GM12892 (cell line): Measurements from ENCODE around the gene PC.

Experiments used
- DNase-seq: peaks from one replicate; pipeline ENCODE4 v3.0.0; 2011; ENCODE audit not compliant: insufficient read length
- FAIRE-seq: peaks from 2 replicates; lab custom pipeline; 2011; peaks lifted over from hg19 to GRCh38; lab: Jason Lieb, UNC
- POLR2A ChIP-seq: IDR thresholded peaks from 2 replicates; pipeline ENCODE4 v1.6.1; 2011; ENCODE audit warnings: low read depth, low read length, control low read depth
- POLR2AphosphoS5 ChIP-seq: IDR thresholded peaks from 2 replicates; pipeline ENCODE4 v1.6.1; 2011; ENCODE audit warnings: low read depth, low read length, control low read depth
- TAF1 ChIP-seq: IDR thresholded peaks from 2 replicates; pipeline ENCODE4 v1.6.1; 2011; ENCODE audit warnings: low read depth, mild to moderate bottlenecking, control low read depth, low read length, borderline replicate concordance

PC gene

GRCh38 chr11:66904055-66904454 is 54.1 kb downstream of the PC start:
- DNase-seq, result no peak
- FAIRE-seq, result no peak
- TF ChIP-seq TAF1 (no peak), POLR2A (no peak), POLR2AphosphoS5 (no peak)

GRCh38 chr11:66902486-66903177 is 55.6 kb downstream of the PC start:
- FAIRE-seq (no peak), DNase-seq (no peak)
- TF ChIP-seq POLR2A (no peak), TAF1 (no peak), POLR2AphosphoS5 (no peak)

GRCh38 chr11:66901964-66902390 is 56.2 kb downstream of the PC start:
- no peak for FAIRE-seq
- TF ChIP-seq TAF1, result no peak
- no peak for TF ChIP-seq POLR2AphosphoS5
- TF ChIP-seq POLR2A, result no peak
- no peak for DNase-seq

GRCh38 chr11:66894141-66894540 is 64.0 kb downstream of the PC start:
- no peak for DNase-seq
- TF ChIP-seq POLR2A, result no peak
- no peak for TF ChIP-seq TAF1
- TF ChIP-seq POLR2AphosphoS5, result no peak
- FAIRE-seq, result no peak

- TF ChIP-seq TAF1, result no peak
- DNase-seq (no peak), FAIRE-seq (no peak)
Observed at GRCh38 chr11:66892911-66893310, 65.3 kb downstream of the PC start.

- DNase-seq, result peak; percentile 77
- FAIRE-seq, result peak; percentile 97
- TF ChIP-seq TAF1, result no peak
- peak; percentile 66; the same call in 1 of the 2 replicates for TF ChIP-seq POLR2AphosphoS5
Observed at GRCh38 chr11:66891851-66892660, 66.1 kb downstream of the PC start.

GRCh38 chr11:66889960-66890359 is 68.2 kb downstream of the PC start:
- TF ChIP-seq POLR2AphosphoS5 (no peak), POLR2A (no peak), TAF1 (no peak)
- FAIRE-seq (no peak), DNase-seq (no peak)

- FAIRE-seq (no peak), DNase-seq (no peak)
- TF ChIP-seq POLR2AphosphoS5, result no peak
- no peak for TF ChIP-seq POLR2A
- no peak for TF ChIP-seq TAF1
Observed at GRCh38 chr11:66888282-66888681, 69.9 kb downstream of the PC start.

GRCh38 chr11:66887526-66887925 is 70.7 kb downstream of the PC start:
- FAIRE-seq, result no peak
- TF ChIP-seq POLR2A (no peak), TAF1 (no peak), POLR2AphosphoS5 (no peak)
- DNase-seq, result no peak

- no peak for FAIRE-seq
- no peak for DNase-seq
- TF ChIP-seq POLR2AphosphoS5, result no peak
- no peak for TF ChIP-seq POLR2A
- TF ChIP-seq TAF1, result no peak
Observed at GRCh38 chr11:66886671-66887221, 71.4 kb downstream of the PC start.

GRCh38 chr11:66885950-66886440 is 72.2 kb downstream of the PC start:
- TF ChIP-seq POLR2A (no peak), POLR2AphosphoS5 (no peak), TAF1 (no peak)
- DNase-seq, result no peak
- no peak for FAIRE-seq

GRCh38 chr11:66885469-66885868 is 72.7 kb downstream of the PC start:
- no peak for FAIRE-seq
- DNase-seq, result no peak
- TF ChIP-seq POLR2AphosphoS5, result no peak
- TF ChIP-seq POLR2A, result no peak
- no peak for TF ChIP-seq TAF1
